GM12878 (cell line): ENCODE measurements around the gene DENND1B. TPM values are rescaled to one million over a fixed set of nuclear protein-coding genes. Genes with fewer than 3 reads are reported as not detected.

Experiments
- ATAC-seq: fragments of 200-7000 bp; cut with Tn5 transposase; 3 replicates; pipeline ENCODE4 v1.9.1; 2020; ENCODE audit warnings: mild to moderate bottlenecking, moderate library complexity
- BruUV-seq: library from RNA; stranded (reverse); fragments of 400-500 nt; replicated peaks from 2 replicates; lab custom pipeline; 2021; lab: Mats Ljungman, UMichigan
- CTCF ChIA-PET: fragments of 300-600 bp; sonication (Branson Sonifier 250); formaldehyde crosslinking; extraction: SDS; loops from one replicate; lab custom pipeline; 2021; ENCODE audit warnings: inconsistent platforms; lab: Yijun Ruan, JAX
- POLR2A ChIA-PET: fragments of 350-600 bp; formaldehyde crosslinking; extraction: SDS; loops from one replicate; lab custom pipeline; 2021; ENCODE audit warnings: inconsistent platforms; lab: Charles Lee
- RAD21 ChIA-PET: fragments of 300-600 bp; sonication (Branson Sonifier 250); formaldehyde crosslinking; loops from one replicate; lab custom pipeline; 2023; ENCODE audit warnings: antibody characterized with exemption; ENCODE audit not compliant: unreplicated experiment; lab: Charles Lee
- SMC1A ChIA-PET: fragments of 300-600 bp; sonication (Branson Sonifier 250); formaldehyde crosslinking; loops from one replicate; lab custom pipeline; 2023; ENCODE audit not compliant: unreplicated experiment, uncharacterized antibody; lab: Charles Lee
- DNase-seq: peaks from one replicate; pipeline ENCODE4 v3.0.0-alpha.2; 2011; ENCODE audit warnings: low read depth, low spot score
- FAIRE-seq: peaks from 3 replicates; lab custom pipeline; 2011; peaks lifted over from hg19 to GRCh38; lab: Jason Lieb, UNC
- H2AFZ ChIP-seq: 2 replicates; pipeline ENCODE4 v1.6.0; 2011; ENCODE audit warnings: low read depth, low read length, control low read depth; ENCODE audit not compliant: control insufficient read depth
- H3K27ac ChIP-seq: 2 replicates; pipeline ENCODE4 v1.5.1; 2011; ENCODE audit warnings: control low read depth; ENCODE audit not compliant: control insufficient read depth, insufficient read depth
- H3K27me3 ChIP-seq, 2 experiments: replicated peaks in 1 of 2; 2 replicates each; pipeline versions ENCODE4 v1.6.0 to v1.6.1; 2011; ENCODE audit warnings: low read length in 1 of 2; ENCODE audit not compliant: control insufficient read depth in 2 of 2, insufficient read depth in 2 of 2
- H3K36me3 ChIP-seq, 2 experiments: 2 replicates each; pipeline ENCODE4 v1.5.1; 2011; ENCODE audit warnings: low read length in 1 of 2; ENCODE audit not compliant: control insufficient read depth in 2 of 2, insufficient read depth in 2 of 2
- H3K4me1 ChIP-seq: 2 replicates; pipeline ENCODE4 v1.6.1; 2011; ENCODE audit warnings: mild to moderate bottlenecking, low read length, moderate library complexity, mixed read lengths; ENCODE audit not compliant: control insufficient read depth, insufficient read depth
- H3K4me2 ChIP-seq: 2 replicates; pipeline ENCODE4 v1.6.0; 2011; ENCODE audit warnings: control low read depth; ENCODE audit not compliant: control insufficient read depth, insufficient read depth
- H3K4me3 ChIP-seq: fragments of 200-600 bp; sonication (generic); 2 replicates; pipeline ENCODE4 v1.5.1; 2016
- H3K79me2 ChIP-seq: 2 replicates; pipeline ENCODE4 v1.6.0; 2011; ENCODE audit warnings: low read length; ENCODE audit not compliant: control insufficient read depth, insufficient read depth
- H3K9ac ChIP-seq: 2 replicates; pipeline ENCODE4 v1.8.0; 2011; ENCODE audit warnings: low read length, control low read depth, mixed read lengths; ENCODE audit not compliant: control insufficient read depth, insufficient read depth
- H3K9me3 ChIP-seq: replicated peaks from 3 replicates; pipeline ENCODE4 v1.5.1; 2011; ENCODE audit warnings: mild to moderate bottlenecking, low read length; ENCODE audit not compliant: control insufficient read depth, insufficient read depth
- H4K20me1 ChIP-seq: 2 replicates; pipeline ENCODE4 v1.6.0; 2011; ENCODE audit not compliant: control insufficient read depth, insufficient read depth
- DPF2 ChIP-seq: fragments of 450-650 bp; IDR thresholded peaks from 2 replicates; pipeline ENCODE4 v1.6.1; 2017; ENCODE audit warnings: mild to moderate bottlenecking
- KAT2A ChIP-seq: conservative IDR thresholded peaks from 2 replicates; pipeline ENCODE4 v1.6.1; 2011; ENCODE audit warnings: low read depth, low read length; ENCODE audit not compliant: control insufficient read depth
- KDM1A ChIP-seq: fragments of 200-600 bp; sonication (generic); IDR thresholded peaks from 2 replicates; pipeline ENCODE4 v1.6.1; 2016; ENCODE audit warnings: borderline replicate concordance
- MAX ChIP-seq: IDR thresholded peaks from 2 replicates; pipeline ENCODE4 v1.6.1; 2012; ENCODE audit warnings: low read depth, low read length, improper control_type of control experiment
- MLLT1 ChIP-seq: fragments of 450-650 bp; IDR thresholded peaks from 2 replicates; pipeline ENCODE4 v1.6.1; 2016; ENCODE audit warnings: mild to moderate bottlenecking
- MYB ChIP-seq: fragments of 150-350 bp; IDR thresholded peaks from 2 replicates; pipeline ENCODE4 v1.6.1; 2014; ENCODE audit warnings: mild to moderate bottlenecking, low read depth, low read length, borderline replicate concordance
- POU2F2 ChIP-seq: IDR thresholded peaks from 3 replicates; pipeline ENCODE4 v1.6.1; 2011; ENCODE audit warnings: low read depth, mild to moderate bottlenecking, low read length, borderline replicate concordance
- USF1 ChIP-seq: IDR thresholded peaks from 2 replicates; pipeline ENCODE4 v1.6.1; 2011; ENCODE audit warnings: borderline replicate concordance, low read depth, mild to moderate bottlenecking, moderate library complexity, mixed read lengths, low read length; ENCODE audit not compliant: insufficient read depth; ENCODE audit errors: extremely low read length
- ZBTB11 ChIP-seq: fragments of 450-650 bp; formaldehyde crosslinking; IDR thresholded peaks from 2 replicates; pipeline ENCODE4 v1.5.0; 2022; ENCODE audit warnings: mild to moderate bottlenecking, missing genetic modification characterization
- WGBS: methylation state at CpG from one replicate; pipeline ENCODE4 v1.1.6; 2016; ENCODE audit warnings: low lambda C conversion rate; ENCODE audit not compliant: insufficient replicate concordance, insufficient coverage; ENCODE audit errors: missing lambda C conversion rate; 5-methylcytosine and 5-hydroxymethylcytosine counted together
- in situ Hi-C: fragments of 300-500 bp; cut with MboI; formaldehyde crosslinking; loops from 9 replicates; pipeline ENCODE4 v1.14.3; 2018; ENCODE audit warnings: mixed read lengths
- intact Hi-C: fragments of 100-400 bp; cut with micrococcal nuclease; formaldehyde crosslinking; loops from one replicate; pipeline ENCODE4 v1.14.2; 2022; ENCODE audit not compliant: unreplicated experiment
- polyA plus RNA-seq, 11 experiments: library from polyadenylated mRNA; depleted of rRNA in 4 of 11; unstranded in 6 of 11; stranded (reverse) in 5 of 11; fragments of >200 nt; fragmentation: Nextera tagmentation in 4 of 11; fragmentation: Illumina TruSeq in 1 of 11; extraction: Ambion mirVana in 4 of 11; extraction: Trizol in 1 of 11; gene quantifications; 1 replicate in 1 of 11; 2 replicates in 10 of 11; pipeline versions ENCODE4 v1.2.1 to v1.2.3, GENCODE V29; 2011 to 2016; ENCODE audit warnings: inconsistent platforms in 2 of 11, missing spikeins in 2 of 11, low read depth in 1 of 11
- total RNA-seq, 4 experiments: library from RNA; depleted of rRNA in 3 of 4; stranded (reverse); fragments of >200 nt in 3 of 4; fragmentation: Illumina TruSeq in 1 of 4; extraction: Trizol in 1 of 4; gene quantifications; 2 replicates each; pipeline versions ENCODE4 v1.2.1 to v1.2.3, GENCODE V29; 2013 to 2021

DENND1B gene
- total and polyA plus RNA-seq, 10 of the 15 experiments (the other 5 are each of a cell fraction or from before 2014, with no cell fraction given), result 1.7 to 10.7 (median 8.0) TPM

- Histone ChIP-seq H3K4me1 (no peaks in the 10 kb centered on the region), H3K27me3 (no peaks in the 10 kb centered on the region), H4K20me1 (no peaks in the 10 kb centered on the region)
- SMC1A ChIA-PET, result interaction anchor here (1.0 to 1.2 kb wide), 2 partner anchors 9 to 13 kb away, joined by 3 to 4 read pairs; no protein-coding TSS in a partner anchor
- RAD21 ChIA-PET, result no interaction called here
- 72% methylated on average over 1 of the region's 1 CpG for WGBS
- POLR2A ChIA-PET, result no interaction called here
- no peak for TF ChIP-seq MYB
- TF ChIP-seq KAT2A, result no peak
- TF ChIP-seq, all 136 proteins: peak for 0
- no peak for FAIRE-seq
- BruUV-seq, result no TSS peak
- in situ Hi-C loops, result no loop called here
- no peak overlapping the region for H3K27ac ChIP-seq
- H3K36me3 ChIP-seq, result no peaks in the 10 kb centered on the region
- no peak overlapping the region for H3K4me2 ChIP-seq
- no peak overlapping the region for H2AFZ ChIP-seq
- CTCF ChIA-PET, result no interaction called here
- H3K9ac ChIP-seq, result no peak overlapping the region
- no peak for DNase-seq
- no peak for ATAC-seq
- no peak overlapping the region for H3K4me3 ChIP-seq
- no peaks in the 10 kb centered on the region for H3K9me3 ChIP-seq
- H3K79me2 ChIP-seq, result no peaks in the 10 kb centered on the region
- intact Hi-C loops, result no loop called here
Measured at GRCh38 chr1:197786280-197786679, 11.0 kb upstream of the DENND1B start.

- WGBS, result 82% methylated on average over 1 of the region's 1 CpG
- TF ChIP-seq POU2F2 (no peak), MAX (no peak), MLLT1 (no peak), KDM1A (no peak), ZBTB11 (CRISPR knock-in tag) (no peak), USF1 (no peak), DPF2 (no peak)
- DNase-seq, result no peak
- Histone ChIP-seq H3K79me2 (no peaks in the 10 kb centered on the region), H2AFZ (no peak overlapping the region), H3K27ac (no peak overlapping the region), H3K36me3 (no peaks in the 10 kb centered on the region), H3K4me1 (peaks cover 3% of the 10 kb centered on the region; the same call in 1 of the 2 replicates), H3K27me3 (no peaks in the 10 kb centered on the region), H3K9me3 (no peaks in the 10 kb centered on the region), H4K20me1 (no peaks in the 10 kb centered on the region), H3K4me2 (no peak overlapping the region), H3K9ac (no peak overlapping the region), H3K4me3 (no peak overlapping the region)
- no TSS peak for BruUV-seq
- no peak for ATAC-seq
- CTCF ChIA-PET, result interaction anchor here (0.6 kb wide), 1 partner anchor 20 kb away, joined by 3 read pairs; no protein-coding TSS in a partner anchor
- POLR2A ChIA-PET, result no interaction called here
- in situ Hi-C loops (no loop called here), intact Hi-C loops (no loop called here)
- RAD21 ChIA-PET, result no interaction called here
- SMC1A ChIA-PET, result interaction anchor here (0.7 to 1.2 kb wide), 4 partner anchors 20 to 370 kb away, joined by 3 read pairs; no protein-coding TSS in a partner anchor
- FAIRE-seq, result no peak
Measured at GRCh38 chr1:197783510-197783948, 8.2 kb upstream of the DENND1B start.
